K562 (cell line): Measurements from ENCODE around the gene BRSK1. TPM values are rescaled to one million over a fixed set of nuclear protein-coding genes. Genes with fewer than 3 reads are reported as not detected.

Experiments
- ATAC-seq: fragments of 200-7000 bp; cut with Tn5 transposase; 3 replicates; pipeline ENCODE4 v1.9.1; 2020; ENCODE audit warnings: moderate library complexity
- BruUV-seq: library from RNA; stranded (reverse); fragments of 400-500 nt; replicated peaks from 2 replicates; lab custom pipeline; 2021; lab: Mats Ljungman, UMichigan
- CTCF ChIA-PET: fragments of 300-600 bp; formaldehyde crosslinking; extraction: SDS; loops from one replicate; lab custom pipeline; 2021; ENCODE audit warnings: low intra/inter-chr PET ratio; lab: Yijun Ruan, JAX
- POLR2A ChIA-PET: fragments of 300-600, 350-650 bp; sonication (Branson Sonifier 250); formaldehyde crosslinking; extraction: SDS; loops from one replicate; lab custom pipeline; 2021; ENCODE audit warnings: antibody characterized with exemption, inconsistent platforms; lab: Yijun Ruan, JAX
- DNase-seq, 4 experiments: peaks; one replicate each; pipeline versions ENCODE4 v3.0.0 to v3.0.0-alpha.2; 2011 to 2018; ENCODE audit warnings: low spot score in 3 of 4, mixed read lengths in 3 of 4; ENCODE audit errors: extremely low read depth in 1 of 4
- FAIRE-seq: peaks from 2 replicates; lab custom pipeline; 2011; peaks lifted over from hg19 to GRCh38; lab: Jason Lieb, UNC
- H2AFZ ChIP-seq: 2 replicates; pipeline ENCODE4 v1.6.0; 2011; ENCODE audit warnings: low read depth, low read length, control low read depth, inconsistent platforms
- H3K27ac ChIP-seq: fragments of 200-600 bp; 3 replicates; pipeline ENCODE4 v1.8.0; 2011; ENCODE audit warnings: low read depth, mild to moderate bottlenecking, control low read depth, inconsistent platforms, low read length, moderate library complexity, mixed read lengths; ENCODE audit errors: extremely low read depth
- H3K27me3 ChIP-seq, 2 experiments: fragments of 300-600 bp in 1 of 2; 2 replicates in 1 of 2; 3 replicates in 1 of 2; pipeline versions ENCODE4 v1.6.0 to v1.8.0; 2011; ENCODE audit warnings: inconsistent platforms in 2 of 2, low read length in 2 of 2, mild to moderate bottlenecking in 1 of 2, mixed read lengths in 1 of 2, moderate library complexity in 1 of 2; ENCODE audit not compliant: control insufficient read depth in 2 of 2, insufficient read depth in 2 of 2
- H3K36me3 ChIP-seq: fragments of 300-600 bp; 3 replicates; pipeline ENCODE4 v1.8.0; 2011; ENCODE audit warnings: mild to moderate bottlenecking, low read length, inconsistent platforms; ENCODE audit not compliant: control insufficient read depth, insufficient read depth
- H3K4me1 ChIP-seq, 2 experiments: fragments of 200-600 bp in 1 of 2; replicated peaks in 1 of 2; 2 replicates in 1 of 2; 3 replicates in 1 of 2; pipeline versions ENCODE4 v1.5.1 to v1.8.0; 2011; ENCODE audit warnings: inconsistent platforms in 2 of 2, low read length in 2 of 2, mild to moderate bottlenecking in 1 of 2, mixed read lengths in 1 of 2, moderate library complexity in 1 of 2; ENCODE audit not compliant: control insufficient read depth in 2 of 2, insufficient read depth in 2 of 2
- H3K4me2 ChIP-seq: 2 replicates; pipeline ENCODE4 v1.6.1; 2011; ENCODE audit warnings: low read length, control low read depth, inconsistent platforms, mixed read lengths; ENCODE audit not compliant: insufficient read depth
- H3K4me3 ChIP-seq: fragments of 200-600 bp; sonication (generic), shearing (Covaris generic); 2 replicates; pipeline ENCODE4 v1.5.1; 2016; ENCODE audit warnings: control low read depth, inconsistent platforms
- H3K79me2 ChIP-seq: fragments of 200-600 bp; 3 replicates; pipeline ENCODE4 v1.8.0; 2011; ENCODE audit warnings: low read length, inconsistent platforms; ENCODE audit not compliant: control insufficient read depth, insufficient read depth
- H3K9ac ChIP-seq, 2 experiments: 2 replicates each; pipeline versions ENCODE4 v1.6.0 to v1.6.1; 2011; ENCODE audit warnings: low read depth in 2 of 2, low read length in 2 of 2, control low read depth in 1 of 2, inconsistent platforms in 1 of 2, mild to moderate bottlenecking in 1 of 2, mixed read lengths in 1 of 2; ENCODE audit not compliant: insufficient read depth in 1 of 2
- H3K9me1 ChIP-seq: one replicate; pipeline ENCODE4 v1.6.0; 2011; ENCODE audit warnings: inconsistent platforms, mild to moderate bottlenecking, low read length, moderate library complexity; ENCODE audit not compliant: control insufficient read depth, insufficient read depth
- H3K9me3 ChIP-seq: replicated peaks from 2 replicates; pipeline ENCODE4 v1.5.1; 2011; ENCODE audit warnings: low read depth, low read length, inconsistent platforms; ENCODE audit not compliant: control insufficient read depth, insufficient read depth
- H4K20me1 ChIP-seq: replicated peaks from 2 replicates; pipeline ENCODE4 v1.6.1; 2011; ENCODE audit warnings: low read length, inconsistent platforms, mixed read lengths; ENCODE audit not compliant: control insufficient read depth, insufficient read depth
- ARID2 ChIP-seq: fragments of 450-650 bp; IDR thresholded peaks from 2 replicates; pipeline ENCODE4 v1.6.1; 2017; ENCODE audit warnings: antibody characterized with exemption, mild to moderate bottlenecking
- EP400 ChIP-seq: fragments of 450-650 bp; IDR thresholded peaks from 2 replicates; pipeline ENCODE4 v1.6.1; 2017; ENCODE audit warnings: antibody characterized with exemption, mild to moderate bottlenecking, moderate library complexity
- HMG20B ChIP-seq: fragments of 250-450 bp; sonication (Bioruptor Pico); IDR thresholded peaks from 2 replicates; pipeline ENCODE4 v1.5.0; 2021; ENCODE audit warnings: mild to moderate bottlenecking
- HNRNPK ChIP-seq: fragments of 200-400 bp; formaldehyde crosslinking; IDR thresholded peaks from one replicate; pipeline ENCODE4 v1.6.1; 2018; ENCODE audit warnings: mild to moderate bottlenecking, low read depth, low read length; ENCODE audit not compliant: poor library complexity, severe bottlenecking
- HOXB6 ChIP-seq: fragments of 250-450 bp; sonication (Bioruptor Pico); IDR thresholded peaks from 2 replicates; pipeline ENCODE4 v1.5.1; 2022; ENCODE audit warnings: mild to moderate bottlenecking, borderline replicate concordance
- NFXL1 ChIP-seq: fragments of 450-650 bp; formaldehyde crosslinking; IDR thresholded peaks from 2 replicates; pipeline ENCODE4 v1.4.0; 2021; ENCODE audit warnings: mild to moderate bottlenecking
- RFX7 ChIP-seq: fragments of 250-450 bp; sonication (Bioruptor Pico); IDR thresholded peaks from 2 replicates; pipeline ENCODE4 v1.5.1; 2021; ENCODE audit warnings: mild to moderate bottlenecking
- ZBTB7A ChIP-seq: IDR thresholded peaks from 2 replicates; pipeline ENCODE4 v1.6.1; 2011; ENCODE audit warnings: low read depth, mild to moderate bottlenecking, low read length, moderate library complexity, borderline replicate concordance; ENCODE audit not compliant: control insufficient read depth
- ZNF3 ChIP-seq: fragments of 250-450 bp; sonication (Bioruptor Pico); IDR thresholded peaks from 2 replicates; pipeline ENCODE4 v1.5.0; 2021; ENCODE audit warnings: mild to moderate bottlenecking, moderate library complexity
- WGBS: fragments of 100-300 bp; shearing (Covaris generic); methylation state at CpG from one replicate; pipeline ENCODE4 v1.1.6; 2016; ENCODE audit warnings: low coverage, mixed read lengths; ENCODE audit not compliant: insufficient coverage; ENCODE audit errors: missing lambda C conversion rate; 5-methylcytosine and 5-hydroxymethylcytosine counted together
- in situ Hi-C: fragments of 300-500 bp; cut with MboI; formaldehyde crosslinking; loops from 4 replicates; pipeline ENCODE4 v1.15.0; 2018; ENCODE audit warnings: inconsistent platforms, mixed read lengths
- intact Hi-C: fragments of 100-400 bp; cut with micrococcal nuclease; formaldehyde crosslinking; loops from 2 replicates; pipeline ENCODE4 v1.14.2; 2022
- polyA plus RNA-seq, 8 experiments: library from polyadenylated mRNA; depleted of rRNA in 4 of 8; stranded (reverse) in 5 of 8; unstranded in 3 of 8; fragments of >200 nt; fragmentation: Nextera tagmentation in 2 of 8; fragmentation: Illumina TruSeq in 1 of 8; extraction: Ambion mirVana in 2 of 8; extraction: Trizol in 1 of 8; gene quantifications; 2 replicates each; pipeline versions ENCODE4 v1.2.1 to v1.2.3, GENCODE V29; 2011 to 2014; ENCODE audit warnings: inconsistent platforms in 1 of 8, missing spikeins in 1 of 8
- total RNA-seq, 7 experiments: library from RNA; depleted of rRNA in 6 of 7; stranded (reverse); fragments of >200 nt in 6 of 7; fragmentation: Illumina TruSeq in 2 of 7; extraction: Trizol in 2 of 7; gene quantifications; 2 replicates each; pipeline versions ENCODE4 v1.2.1 to v1.2.3, GENCODE V29; 2011 to 2021; ENCODE audit warnings: low replicate concordance in 1 of 7
- TF ChIP-seq, protein P1 (sequence below): sonication (generic); formaldehyde crosslinking; IDR thresholded peaks from 2 replicates; pipeline ENCODE4 v1.8.0; 2022; ENCODE audit warnings: mild to moderate bottlenecking, low read depth, missing genetic modification reagents
- TF ChIP-seq, protein P2 (sequence below): fragments of 250-450 bp; sonication (Bioruptor Pico); IDR thresholded peaks from 2 replicates; pipeline ENCODE4 v1.4.0; 2020; ENCODE audit warnings: mild to moderate bottlenecking, moderate library complexity, borderline replicate concordance
- TF ChIP-seq, protein P3 (sequence below): fragments of 450-650 bp; IDR thresholded peaks from 2 replicates; pipeline ENCODE4 v1.6.1; 2016; ENCODE audit warnings: borderline replicate concordance
- TF ChIP-seq, protein P4 (sequence below): fragments of 250-450 bp; sonication (Bioruptor Pico); IDR thresholded peaks from 2 replicates; pipeline ENCODE4 v1.8.0; 2022; ENCODE audit warnings: moderate library complexity, mild to moderate bottlenecking, inconsistent platforms

Gene BRSK1
- total and polyA plus RNA-seq, 9 of the 15 experiments (the other 6 are each of a cell fraction or from before 2014, with no cell fraction given): 1.7 to 9.3 (median 3.8) TPM; not detected in 2

DNA sequence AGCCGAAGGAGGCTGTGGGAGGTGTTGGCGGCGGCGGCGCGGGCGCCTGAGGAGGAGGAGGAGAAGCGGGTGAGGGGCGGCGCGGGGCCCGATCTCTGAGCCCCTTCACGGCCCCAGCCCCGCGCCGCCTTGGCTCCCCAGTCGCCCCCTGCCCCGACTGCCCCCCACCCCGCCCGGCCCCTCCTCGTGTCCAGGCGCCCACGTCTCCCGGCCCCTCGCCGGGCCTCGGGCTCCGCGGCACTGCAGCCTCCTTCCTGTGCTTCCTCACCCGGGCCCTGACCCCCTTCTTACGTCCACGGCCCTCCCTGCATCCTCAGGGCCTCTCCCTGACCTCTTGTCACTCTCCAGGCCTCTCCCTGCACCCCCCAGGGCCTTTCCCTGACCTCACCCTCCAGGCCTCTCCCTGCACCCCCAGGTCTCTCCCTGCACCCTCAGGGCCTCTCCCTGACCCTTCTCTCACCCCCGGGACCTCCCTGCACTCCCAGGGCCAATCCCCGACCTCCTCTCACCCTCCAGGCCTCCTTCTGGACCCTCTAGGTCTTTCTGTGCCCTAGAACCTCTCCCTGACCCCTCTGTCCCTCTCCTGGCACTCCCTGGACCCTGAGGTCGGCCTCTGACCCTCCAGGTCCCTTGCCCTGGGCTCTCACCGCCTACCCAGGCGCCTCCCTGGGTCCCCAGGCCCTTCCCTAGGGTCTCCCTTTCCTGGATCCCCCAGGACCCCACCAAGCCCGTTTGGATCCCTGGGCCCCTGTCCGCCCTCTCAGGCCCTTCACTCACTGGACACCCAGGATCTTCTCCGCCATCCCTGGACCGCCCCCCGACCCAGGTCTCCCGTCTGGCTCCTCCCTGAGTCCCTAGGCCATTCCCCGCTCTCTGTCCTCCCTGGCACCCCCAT lies 56.3 kb downstream of the BRSK1 start:
- Histone ChIP-seq H3K4me1 (peaks cover 7 to 55% of the 10 kb centered on the region in 2 experiments; a peak in 4 of 5 replicates), H3K27me3 (no peaks in the 10 kb centered on the region), H3K4me3 (peak overlapping the region; percentile 92), H3K79me2 (peaks cover 24% of the 10 kb centered on the region), H3K9me3 (no peaks in the 10 kb centered on the region), H3K9me1 (no peaks in the 10 kb centered on the region), H3K27ac (peak overlapping the region; percentile 97), H3K4me2 (peak overlapping the region; percentile 97), H3K36me3 (peaks cover 32% of the 10 kb centered on the region; the same call in 2 of the 3 replicates), H2AFZ (no peak overlapping the region), H3K9ac (peak overlapping the region; percentile 97 to 99), H4K20me1 (0 out of 2 replicates have a peak, but pooled peaks cover 6% of the 10 kb centered on the region)
- DNase-seq (peak; percentile 38 to 69 (median 48)), ATAC-seq (peak; percentile 3), FAIRE-seq (no peak)
- CTCF ChIA-PET: no interaction called here
- in situ Hi-C loops: no loop called here
- intact Hi-C loops: loop anchor here (5.0 kb wide), 1 partner anchor 38 kb away; no protein-coding TSS in a partner anchor
- POLR2A ChIA-PET: interaction anchor here (0.7 to 2.3 kb wide), 21 partner anchors 9 to 180 kb away, joined by 3 to 14 read pairs (median 5); partner anchors contain the start of genes HSPBP1, PPP6R1 and TMEM238
- no TSS peak for BruUV-seq
- under 1% methylated on average over 16 of the region's 44 CpGs for WGBS
- TF ChIP-seq RFX7 (CRISPR knock-in tag) (no peak), ZBTB7A (peak; percentile 15; the same call in 1 of the 2 replicates), ZNF3 (CRISPR knock-in tag) (no peak), HOXB6 (CRISPR knock-in tag) (no peak), ARID2 (no peak), EP400 (peak; percentile 11; the same call in 1 of the 2 replicates), HNRNPK (no peak), NFXL1 (no peak), HMG20B (CRISPR knock-in tag) (no peak)
- TF ChIP-seq, protein P1, sequence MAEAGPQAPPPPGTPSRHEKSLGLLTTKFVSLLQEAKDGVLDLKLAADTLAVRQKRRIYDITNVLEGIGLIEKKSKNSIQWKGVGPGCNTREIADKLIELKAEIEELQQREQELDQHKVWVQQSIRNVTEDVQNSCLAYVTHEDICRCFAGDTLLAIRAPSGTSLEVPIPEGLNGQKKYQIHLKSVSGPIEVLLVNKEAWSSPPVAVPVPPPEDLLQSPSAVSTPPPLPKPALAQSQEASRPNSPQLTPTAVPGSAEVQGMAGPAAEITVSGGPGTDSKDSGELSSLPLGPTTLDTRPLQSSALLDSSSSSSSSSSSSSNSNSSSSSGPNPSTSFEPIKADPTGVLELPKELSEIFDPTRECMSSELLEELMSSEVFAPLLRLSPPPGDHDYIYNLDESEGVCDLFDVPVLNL (CRISPR knock-in tag): no peak
- TF ChIP-seq, protein P2, sequence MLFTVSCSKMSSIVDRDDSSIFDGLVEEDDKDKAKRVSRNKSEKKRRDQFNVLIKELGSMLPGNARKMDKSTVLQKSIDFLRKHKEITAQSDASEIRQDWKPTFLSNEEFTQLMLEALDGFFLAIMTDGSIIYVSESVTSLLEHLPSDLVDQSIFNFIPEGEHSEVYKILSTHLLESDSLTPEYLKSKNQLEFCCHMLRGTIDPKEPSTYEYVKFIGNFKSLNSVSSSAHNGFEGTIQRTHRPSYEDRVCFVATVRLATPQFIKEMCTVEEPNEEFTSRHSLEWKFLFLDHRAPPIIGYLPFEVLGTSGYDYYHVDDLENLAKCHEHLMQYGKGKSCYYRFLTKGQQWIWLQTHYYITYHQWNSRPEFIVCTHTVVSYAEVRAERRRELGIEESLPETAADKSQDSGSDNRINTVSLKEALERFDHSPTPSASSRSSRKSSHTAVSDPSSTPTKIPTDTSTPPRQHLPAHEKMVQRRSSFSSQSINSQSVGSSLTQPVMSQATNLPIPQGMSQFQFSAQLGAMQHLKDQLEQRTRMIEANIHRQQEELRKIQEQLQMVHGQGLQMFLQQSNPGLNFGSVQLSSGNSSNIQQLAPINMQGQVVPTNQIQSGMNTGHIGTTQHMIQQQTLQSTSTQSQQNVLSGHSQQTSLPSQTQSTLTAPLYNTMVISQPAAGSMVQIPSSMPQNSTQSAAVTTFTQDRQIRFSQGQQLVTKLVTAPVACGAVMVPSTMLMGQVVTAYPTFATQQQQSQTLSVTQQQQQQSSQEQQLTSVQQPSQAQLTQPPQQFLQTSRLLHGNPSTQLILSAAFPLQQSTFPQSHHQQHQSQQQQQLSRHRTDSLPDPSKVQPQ (CRISPR knock-in tag): no peak
- TF ChIP-seq, protein P3, sequence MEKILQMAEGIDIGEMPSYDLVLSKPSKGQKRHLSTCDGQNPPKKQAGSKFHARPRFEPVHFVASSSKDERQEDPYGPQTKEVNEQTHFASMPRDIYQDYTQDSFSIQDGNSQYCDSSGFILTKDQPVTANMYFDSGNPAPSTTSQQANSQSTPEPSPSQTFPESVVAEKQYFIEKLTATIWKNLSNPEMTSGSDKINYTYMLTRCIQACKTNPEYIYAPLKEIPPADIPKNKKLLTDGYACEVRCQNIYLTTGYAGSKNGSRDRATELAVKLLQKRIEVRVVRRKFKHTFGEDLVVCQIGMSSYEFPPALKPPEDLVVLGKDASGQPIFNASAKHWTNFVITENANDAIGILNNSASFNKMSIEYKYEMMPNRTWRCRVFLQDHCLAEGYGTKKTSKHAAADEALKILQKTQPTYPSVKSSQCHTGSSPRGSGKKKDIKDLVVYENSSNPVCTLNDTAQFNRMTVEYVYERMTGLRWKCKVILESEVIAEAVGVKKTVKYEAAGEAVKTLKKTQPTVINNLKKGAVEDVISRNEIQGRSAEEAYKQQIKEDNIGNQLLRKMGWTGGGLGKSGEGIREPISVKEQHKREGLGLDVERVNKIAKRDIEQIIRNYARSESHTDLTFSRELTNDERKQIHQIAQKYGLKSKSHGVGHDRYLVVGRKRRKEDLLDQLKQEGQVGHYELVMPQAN: 0 out of 2 replicates have a peak, but pooled peaks have one; percentile 29
- TF ChIP-seq, protein P4, sequence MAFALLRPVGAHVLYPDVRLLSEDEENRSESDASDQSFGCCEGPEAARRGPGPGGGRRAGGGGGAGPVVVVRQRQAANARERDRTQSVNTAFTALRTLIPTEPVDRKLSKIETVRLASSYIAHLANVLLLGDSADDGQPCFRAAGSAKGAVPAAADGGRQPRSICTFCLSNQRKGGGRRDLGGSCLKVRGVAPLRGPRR (CRISPR knock-in tag): no peak
